ENCODE measurements around the gene SPDEF.

The SPDEF gene

GRCh38 chr6:34546551-34547321, 9.4 kb downstream of the SPDEF start:
- DNase-seq (ENCODE audit: low read depth in 2 of 2) = no peak

GRCh38 chr6:34544776-34545471, 11.2 kb downstream of the SPDEF start:
- DNase-seq (ENCODE audit: low read depth in 2 of 2) = no peak

- no peak for DNase-seq (ENCODE audit: low read depth in 2 of 2)
Measured at GRCh38 chr6:34544052-34544604, 12.0 kb downstream of the SPDEF start.

GRCh38 chr6:34543421-34543820, 12.7 kb downstream of the SPDEF start:
- no peak for DNase-seq (ENCODE audit: low read depth in 2 of 2)

GRCh38 chr6:34540841-34541240, 15.3 kb downstream of the SPDEF start:
- no peak for DNase-seq (ENCODE audit: low read depth in 2 of 2)

- DNase-seq (ENCODE audit: low read depth in 2 of 2) = no peak
Measured at GRCh38 chr6:34540222-34540621, 15.9 kb downstream of the SPDEF start.

- DNase-seq (ENCODE audit: low read depth in 2 of 2) = no peak
Measured at GRCh38 chr6:34539181-34539580, 16.9 kb downstream of the SPDEF start.

GRCh38 chr6:34538581-34538980, 17.5 kb downstream of the SPDEF start:
- DNase-seq (ENCODE audit: low read depth in 2 of 2) = no peak

- DNase-seq (ENCODE audit: low read depth in 2 of 2) = no peak
Measured at GRCh38 chr6:34537922-34538550, 18.1 kb downstream of the SPDEF start.

GRCh38 chr6:34536959-34537848, 18.9 kb downstream of the SPDEF start:
- no peak for DNase-seq (ENCODE audit: low read depth in 2 of 2)

- DNase-seq (ENCODE audit: low read depth in 2 of 2) = no peak
Measured at GRCh38 chr6:34536251-34536958, 19.7 kb downstream of the SPDEF start.

- no peak for DNase-seq (ENCODE audit: low read depth in 2 of 2)
Measured at GRCh38 chr6:34535646-34536045, 20.5 kb downstream of the SPDEF start.

- DNase-seq (ENCODE audit: low read depth in 2 of 2) = no peak
Measured at GRCh38 chr6:34535199-34535598, 20.9 kb downstream of the SPDEF start.

GRCh38 chr6:34534656-34535055, 21.5 kb downstream of the SPDEF start:
- DNase-seq (ENCODE audit: low read depth in 2 of 2) = no peak

GRCh38 chr6:34534146-34534545, 22.0 kb downstream of the SPDEF start:
- no peak for DNase-seq (ENCODE audit: low read depth in 2 of 2)

GRCh38 chr6:34532230-34532629, 23.9 kb downstream of the SPDEF start:
- no peak for DNase-seq (ENCODE audit: low read depth in 2 of 2)

- DNase-seq (ENCODE audit: low read depth in 2 of 2) = no peak
Measured at GRCh38 chr6:34531580-34532201, 24.4 kb downstream of the SPDEF start.

GRCh38 chr6:34530753-34531365, 25.3 kb downstream of the SPDEF start:
- no peak for DNase-seq (ENCODE audit: low read depth in 2 of 2)

GRCh38 chr6:34529665-34530327, 26.3 kb downstream of the SPDEF start:
- DNase-seq (ENCODE audit: low read depth in 2 of 2) = no peak
